IPS-18c (cell line): ENCODE results near the gene TUBA8.
"Not testable (repeated sequence)": the region's sequence is repeated elsewhere in the genome, so short reads cannot be mapped to it uniquely, and the experiment has no call there.

Source experiments
- H3K4me3 ChIP-seq: 2 replicates; pipeline ENCODE4 v1.7.0; 2013; ENCODE audit warnings: low read depth, mild to moderate bottlenecking, low read length, moderate library complexity; ENCODE audit not compliant: insufficient read depth
- H3K9me3 ChIP-seq: one replicate; pipeline ENCODE4 v1.6.1; 2013; ENCODE audit warnings: mild to moderate bottlenecking, low read length, moderate library complexity; ENCODE audit not compliant: control insufficient read depth, insufficient read depth

TUBA8 gene

GRCh38 chr22:18145676-18146388, 35.2 kb downstream of the TUBA8 start:
- Histone ChIP-seq H3K4me3 (no peak overlapping the region), H3K9me3 (no peaks in the 10 kb centered on the region)

GRCh38 chr22:18146389-18146753, 35.8 kb downstream of the TUBA8 start:
- Histone ChIP-seq H3K9me3 (no peaks in the 10 kb centered on the region), H3K4me3 (no peak overlapping the region)

GRCh38 chr22:18147791-18148190, 37.2 kb downstream of the TUBA8 start:
- H3K4me3 ChIP-seq = no peak overlapping the region

GRCh38 chr22:18148293-18148965, 37.8 kb downstream of the TUBA8 start:
- H3K4me3 ChIP-seq = no peak overlapping the region

More at GRCh38 chr22:18147791-18148190, 37.2 kb downstream of the TUBA8 start:
- H3K9me3 ChIP-seq = no peaks in the 10 kb centered on the region

GRCh38 chr22:18152519-18152918, 41.9 kb downstream of the TUBA8 start:
- Histone ChIP-seq H3K9me3 (no peaks in the 10 kb centered on the region), H3K4me3 (no peak overlapping the region)

More at GRCh38 chr22:18148293-18148965, 37.8 kb downstream of the TUBA8 start:
- no peaks in the 10 kb centered on the region for H3K9me3 ChIP-seq

- no peaks in the 10 kb centered on the region for H3K9me3 ChIP-seq
- no peak overlapping the region for H3K4me3 ChIP-seq
Observed at GRCh38 chr22:18154821-18155390, 44.3 kb downstream of the TUBA8 start.

- H3K9me3 ChIP-seq, H3K4me3 ChIP-seq: not testable (repeated sequence)
Observed at GRCh38 chr22:18155546-18155945, 44.9 kb downstream of the TUBA8 start.

GRCh38 chr22:18156878-18157713, 46.5 kb downstream of the TUBA8 start:
- H3K9me3 ChIP-seq = no peaks in the 10 kb centered on the region
- no peak overlapping the region; the same call in 1 of the 2 replicates for H3K4me3 ChIP-seq

- Histone ChIP-seq H3K9me3 (no peaks in the 10 kb centered on the region), H3K4me3 (no peak overlapping the region)
Observed at GRCh38 chr22:18157714-18158028, 47.1 kb downstream of the TUBA8 start.

- not testable (repeated sequence) for H3K9me3 ChIP-seq, H3K4me3 ChIP-seq
Observed at GRCh38 chr22:18160641-18161040, 50.0 kb downstream of the TUBA8 start.

GRCh38 chr22:18163843-18164242, 53.2 kb downstream of the TUBA8 start:
- not testable (repeated sequence) for H3K9me3 ChIP-seq

GRCh38 chr22:18164584-18164983, 54.0 kb downstream of the TUBA8 start:
- not testable (repeated sequence) for H3K4me3 ChIP-seq, H3K9me3 ChIP-seq

More at GRCh38 chr22:18163843-18164242, 53.2 kb downstream of the TUBA8 start:
- H3K4me3 ChIP-seq = not testable (repeated sequence)

GRCh38 chr22:18165356-18165755, 54.7 kb downstream of the TUBA8 start:
- H3K4me3 ChIP-seq, H3K9me3 ChIP-seq: not testable (repeated sequence)

- not testable (repeated sequence) for H3K4me3 ChIP-seq, H3K9me3 ChIP-seq
Observed at GRCh38 chr22:18170284-18170683, 59.7 kb downstream of the TUBA8 start.

GRCh38 chr22:18172203-18172602, 61.6 kb downstream of the TUBA8 start:
- H3K4me3 ChIP-seq, H3K9me3 ChIP-seq: not testable (repeated sequence)

GRCh38 chr22:18172776-18173175, 62.2 kb downstream of the TUBA8 start:
- not testable (repeated sequence) for H3K4me3 ChIP-seq, H3K9me3 ChIP-seq

- not testable (repeated sequence) for H3K9me3 ChIP-seq, H3K4me3 ChIP-seq
Observed at GRCh38 chr22:18173441-18173840, 62.8 kb downstream of the TUBA8 start.
